Endothelial cell of umbilical vein (primary cell): ENCODE data around the gene ARHGEF25. TPM values are rescaled to one million over a fixed set of nuclear protein-coding genes. Genes with fewer than 3 reads are reported as not detected.

Experiments used
- BruUV-seq: library from RNA; stranded (reverse); fragments of 400-500 nt; replicated peaks from 2 replicates; lab custom pipeline; 2021; lab: Mats Ljungman, UMichigan
- CTCF ChIA-PET: fragments of 300-600, 350-600 bp; sonication (Branson Sonifier 250); formaldehyde crosslinking; loops from one replicate; lab custom pipeline; 2021; ENCODE audit warnings: antibody characterized with exemption, inconsistent platforms; lab: Charles Lee
- POLR2A ChIA-PET: fragments of 300-600, 350-600 bp; sonication (Branson Sonifier 250); formaldehyde crosslinking; loops from one replicate; lab custom pipeline; 2021; ENCODE audit warnings: antibody characterized with exemption, inconsistent platforms; lab: Charles Lee
- DNase-seq: peaks from one replicate; pipeline ENCODE4 v3.0.0-alpha.2; 2011; ENCODE audit warnings: low read depth, low spot score
- FAIRE-seq: peaks from 2 replicates; lab custom pipeline; 2011; peaks lifted over from hg19 to GRCh38; lab: Jason Lieb, UNC
- H2AFZ ChIP-seq: 2 replicates; pipeline ENCODE4 v1.6.0; 2012; ENCODE audit warnings: low read depth, low read length, control low read depth, inconsistent platforms
- H3K27ac ChIP-seq: 2 replicates; pipeline ENCODE4 v1.5.1; 2011; ENCODE audit warnings: low read depth, mild to moderate bottlenecking, control low read depth, low read length, moderate library complexity; ENCODE audit not compliant: insufficient read depth
- H3K27me3 ChIP-seq, 2 experiments: 2 replicates each; pipeline versions ENCODE4 v1.6.0 to v1.6.1; 2011; ENCODE audit warnings: low read length in 2 of 2, mixed read lengths in 1 of 2; ENCODE audit not compliant: control insufficient read depth in 2 of 2, insufficient read depth in 2 of 2
- H3K36me3 ChIP-seq, 2 experiments: 2 replicates in 1 of 2; 3 replicates in 1 of 2; pipeline ENCODE4 v1.5.1; 2011; ENCODE audit warnings: low read length in 2 of 2, mild to moderate bottlenecking in 1 of 2, moderate library complexity in 1 of 2; ENCODE audit not compliant: control insufficient read depth in 2 of 2, insufficient read depth in 2 of 2; ENCODE audit errors: extremely low read depth in 1 of 2
- H3K4me1 ChIP-seq: 3 replicates; pipeline ENCODE4 v1.5.1; 2011; ENCODE audit warnings: mild to moderate bottlenecking, low read length; ENCODE audit not compliant: control insufficient read depth, insufficient read depth; ENCODE audit errors: extremely low read depth
- H3K4me2 ChIP-seq: 2 replicates; pipeline ENCODE4 v1.6.1; 2011; ENCODE audit warnings: low read length, control low read depth, mixed read lengths; ENCODE audit not compliant: insufficient read depth
- H3K4me3 ChIP-seq, 3 experiments: fragments of 200-600 bp in 1 of 3; sonication (generic), shearing (Covaris generic) in 1 of 3; replicated peaks in 1 of 3; 2 replicates each; pipeline ENCODE4 v1.5.1; 2011 to 2016; ENCODE audit warnings: control low read depth in 3 of 3, low read length in 3 of 3, mild to moderate bottlenecking in 2 of 3, inconsistent platforms in 1 of 3, low read depth in 1 of 3, moderate library complexity in 1 of 3; ENCODE audit not compliant: insufficient read depth in 1 of 3
- H3K79me2 ChIP-seq: 2 replicates; pipeline ENCODE4 v1.6.0; 2012; ENCODE audit warnings: low read length, inconsistent platforms; ENCODE audit not compliant: control insufficient read depth, insufficient read depth
- H3K9ac ChIP-seq: replicated peaks from 2 replicates; pipeline ENCODE3; 2011; ENCODE audit warnings: low read length, control low read depth; ENCODE audit not compliant: insufficient read depth; ENCODE audit errors: extremely low read depth
- H3K9me1 ChIP-seq: replicated peaks from 3 replicates; pipeline ENCODE4 v1.6.0; 2011; ENCODE audit warnings: mild to moderate bottlenecking, low read length; ENCODE audit not compliant: control insufficient read depth, insufficient read depth; ENCODE audit errors: extremely low read depth
- H3K9me3 ChIP-seq: replicated peaks from 2 replicates; pipeline ENCODE4 v1.5.1; 2012; ENCODE audit warnings: low read length, inconsistent platforms; ENCODE audit not compliant: control insufficient read depth, insufficient read depth
- H4K20me1 ChIP-seq: replicated peaks from 2 replicates; pipeline ENCODE3; 2011; ENCODE audit warnings: mild to moderate bottlenecking, low read length; ENCODE audit not compliant: control insufficient read depth, insufficient read depth; ENCODE audit errors: extremely low read depth
- GATA2 ChIP-seq: IDR thresholded peaks from 2 replicates; pipeline ENCODE4 v1.7.0; 2011; ENCODE audit warnings: low read depth, mild to moderate bottlenecking, moderate library complexity, mixed read lengths, low read length; ENCODE audit not compliant: insufficient read length, insufficient read depth
- POLR2A ChIP-seq: IDR thresholded peaks from 2 replicates; pipeline ENCODE4 v1.6.1; 2012; ENCODE audit warnings: low read depth, mild to moderate bottlenecking, control low read depth, low read length
- POLR2AphosphoS5 ChIP-seq: IDR thresholded peaks from 2 replicates; pipeline ENCODE4 v1.6.1; 2012; ENCODE audit warnings: low read depth, mild to moderate bottlenecking, control low read depth, low read length, moderate library complexity; ENCODE audit not compliant: insufficient read depth
- dilution Hi-C: fragments of 300-500 bp; cut with MboI; formaldehyde crosslinking; loops from one replicate; pipeline ENCODE4 v1.15.0; 2019; ENCODE audit warnings: low sequenced_read_pairs; ENCODE audit not compliant: extremely low pct_ligation_motif_present
- intact Hi-C: fragments of 100-400 bp; cut with micrococcal nuclease; formaldehyde crosslinking; loops from one replicate; pipeline ENCODE4 v1.10.0; 2022
- polyA plus RNA-seq, 4 experiments: library from polyadenylated mRNA; depleted of rRNA in 3 of 4; stranded (reverse) in 3 of 4; unstranded in 1 of 4; fragments of >200 nt; gene quantifications; 2 replicates each; pipeline versions ENCODE4 v1.2.1 to v1.2.3, GENCODE V29; 2011 to 2012; ENCODE audit warnings: missing spikeins in 1 of 4
- total RNA-seq: library from RNA; stranded (reverse); gene quantifications from 2 replicates; pipeline ENCODE4 v1.2.3, GENCODE V29; 2021
- TF ChIP-seq, protein P1 (sequence below), 2 donors: IDR thresholded peaks; 1 replicate in 1 of 2; 2 replicates in 1 of 2; pipeline ENCODE4 v1.5.1; 2011; ENCODE audit warnings: low read length in 2 of 2, mild to moderate bottlenecking in 2 of 2, moderate library complexity in 2 of 2, control low read depth in 1 of 2, inconsistent platforms in 1 of 2, low read depth in 1 of 2; ENCODE audit not compliant: insufficient read depth in 1 of 2; ENCODE audit errors: extremely low read depth in 1 of 2

ARHGEF25 gene
- total and polyA plus RNA-seq, 2 donors (not counting 3 experiments of a cell fraction or from before 2014, with no cell fraction given): 4.7 to 7.4 TPM

DNA sequence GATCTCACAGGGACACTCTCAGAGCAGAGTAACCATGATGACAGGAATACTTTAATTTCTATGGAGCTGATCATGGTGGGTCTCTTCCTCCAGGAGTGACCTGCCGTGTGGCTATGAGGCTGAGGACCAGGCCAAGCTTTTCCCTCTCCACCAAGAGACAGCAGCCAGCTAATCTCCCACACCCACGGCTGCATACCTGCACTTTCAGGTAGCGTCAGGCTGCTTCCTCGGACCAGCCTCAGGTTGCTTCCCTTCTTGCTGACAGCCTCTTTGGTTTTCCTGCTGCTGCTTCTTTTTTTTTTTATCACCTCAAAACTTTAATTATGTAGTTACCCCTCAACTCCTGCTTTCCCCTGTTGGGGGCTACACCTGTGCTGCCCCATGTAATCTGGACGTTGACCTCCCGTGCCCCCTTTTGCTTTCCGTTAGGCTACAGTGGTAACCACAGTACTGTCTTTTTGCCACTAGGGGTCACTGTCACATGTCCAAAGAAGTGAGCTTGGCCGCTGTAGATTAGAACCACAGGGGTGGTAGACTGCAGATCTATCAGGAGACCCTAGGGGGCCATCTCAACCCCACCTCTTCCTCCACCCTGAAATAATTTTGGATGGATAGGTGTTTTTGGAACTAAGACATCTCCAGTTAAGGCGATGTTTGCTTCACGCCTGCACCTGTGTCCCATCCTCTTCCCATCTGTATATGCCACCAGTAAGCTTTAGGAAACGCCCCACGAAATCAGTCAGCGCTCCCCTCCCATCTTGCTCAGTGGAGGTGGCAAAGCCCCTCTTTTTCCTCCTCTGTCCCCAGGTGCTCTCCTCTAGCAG, 28.0 kb upstream of the ARHGEF25 start:
- FAIRE-seq (peak; percentile 95), DNase-seq (peak; percentile 71)
- no peaks in the 10 kb centered on the region for H3K79me2 ChIP-seq
- intact Hi-C loops (loop anchor here (1.0 to 2.0 kb wide), 5 partner anchors 38 to 322 kb away; partner anchors contain the start of gene B4GALNT1), dilution Hi-C loops (no loop called here)
- no peaks in the 10 kb centered on the region for H3K4me1 ChIP-seq
- H3K27me3 ChIP-seq: peaks cover 17 to 21% of the 10 kb centered on the region in 2 experiments
- no peak overlapping the region for H2AFZ ChIP-seq
- no peak overlapping the region for H3K27ac ChIP-seq
- H3K36me3 ChIP-seq: no peaks in the 10 kb centered on the region
- no peaks in the 10 kb centered on the region for H4K20me1 ChIP-seq
- no peaks in the 10 kb centered on the region for H3K9me3 ChIP-seq
- no TSS peak for BruUV-seq
- TF ChIP-seq GATA2: no peak
- TF ChIP-seq, protein P1, sequence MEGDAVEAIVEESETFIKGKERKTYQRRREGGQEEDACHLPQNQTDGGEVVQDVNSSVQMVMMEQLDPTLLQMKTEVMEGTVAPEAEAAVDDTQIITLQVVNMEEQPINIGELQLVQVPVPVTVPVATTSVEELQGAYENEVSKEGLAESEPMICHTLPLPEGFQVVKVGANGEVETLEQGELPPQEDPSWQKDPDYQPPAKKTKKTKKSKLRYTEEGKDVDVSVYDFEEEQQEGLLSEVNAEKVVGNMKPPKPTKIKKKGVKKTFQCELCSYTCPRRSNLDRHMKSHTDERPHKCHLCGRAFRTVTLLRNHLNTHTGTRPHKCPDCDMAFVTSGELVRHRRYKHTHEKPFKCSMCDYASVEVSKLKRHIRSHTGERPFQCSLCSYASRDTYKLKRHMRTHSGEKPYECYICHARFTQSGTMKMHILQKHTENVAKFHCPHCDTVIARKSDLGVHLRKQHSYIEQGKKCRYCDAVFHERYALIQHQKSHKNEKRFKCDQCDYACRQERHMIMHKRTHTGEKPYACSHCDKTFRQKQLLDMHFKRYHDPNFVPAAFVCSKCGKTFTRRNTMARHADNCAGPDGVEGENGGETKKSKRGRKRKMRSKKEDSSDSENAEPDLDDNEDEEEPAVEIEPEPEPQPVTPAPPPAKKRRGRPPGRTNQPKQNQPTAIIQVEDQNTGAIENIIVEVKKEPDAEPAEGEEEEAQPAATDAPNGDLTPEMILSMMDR (IDR thresholded peaks at IDR 0.05; ENCODE audit: extremely low read depth in 1 of 2, insufficient read depth in 1 of 2, low read depth in 1 of 2, low read length in 2 of 2): peak; percentile 87 to 93
- no peak overlapping the region for H3K9ac ChIP-seq
- H3K9me1 ChIP-seq: no peaks in the 10 kb centered on the region
- ChIA-PET POLR2A (interaction anchor here (0.7 kb wide), 2 partner anchors 12 to 13 kb away, joined by 3 to 5 read pairs; no protein-coding TSS in a partner anchor), CTCF (interaction anchor here (0.6 to 6.0 kb wide), 45 partner anchors 8 to 322 kb away, joined by 3 to 126 read pairs (median 6); partner anchors contain the start of genes ARHGEF25, B4GALNT1, DCTN2 and DTX3)
- no peak overlapping the region for H3K4me2 ChIP-seq
- no peak overlapping the region for H3K4me3 ChIP-seq

DNA sequence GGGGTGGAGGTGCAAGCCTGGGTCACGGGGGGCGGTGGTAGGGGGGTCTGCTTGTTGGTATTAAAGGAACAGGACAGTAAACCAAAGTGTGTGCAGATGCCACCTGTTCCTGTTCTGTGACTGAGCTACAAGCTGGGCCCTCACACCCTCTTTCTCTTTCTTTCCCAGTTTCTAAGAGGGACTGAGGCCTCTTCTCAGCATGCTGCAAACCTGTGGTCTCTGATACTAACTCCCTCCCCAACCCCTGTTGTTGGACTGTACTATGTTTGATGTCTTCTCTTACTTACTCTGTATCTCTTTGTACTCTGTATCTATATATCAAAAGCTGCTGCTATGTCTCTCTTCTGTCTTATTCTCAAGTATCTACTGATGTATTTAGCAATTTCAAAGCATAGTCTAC, 27.2 kb upstream of the ARHGEF25 start:
- H3K4me2 ChIP-seq: no peak overlapping the region
- ChIA-PET POLR2A (no interaction called here), CTCF (interaction anchor here (0.7 to 6.0 kb wide), 25 partner anchors 9 to 265 kb away, joined by 3 to 126 read pairs (median 7); partner anchors contain the start of genes ARHGEF25, B4GALNT1, DTX3 and GLI1)
- H3K27me3 ChIP-seq: peaks cover 18 to 25% of the 10 kb centered on the region in 2 experiments
- dilution Hi-C loops (no loop called here), intact Hi-C loops (no loop called here)
- no peak overlapping the region for H3K4me3 ChIP-seq
- BruUV-seq: no TSS peak
- H3K9me1 ChIP-seq: no peaks in the 10 kb centered on the region
- no peaks in the 10 kb centered on the region for H3K9me3 ChIP-seq
- FAIRE-seq (no peak), DNase-seq (no peak)
- H3K27ac ChIP-seq: no peak overlapping the region
- no peaks in the 10 kb centered on the region for H3K36me3 ChIP-seq
- H3K4me1 ChIP-seq: no peaks in the 10 kb centered on the region
- H3K9ac ChIP-seq: no peak overlapping the region
- H2AFZ ChIP-seq: no peak overlapping the region
- no peak for TF ChIP-seq POLR2AphosphoS5
- TF ChIP-seq POLR2A: no peak
- H4K20me1 ChIP-seq: no peaks in the 10 kb centered on the region
- no peaks in the 10 kb centered on the region for H3K79me2 ChIP-seq
